Measurements from ENCODE around the gene CNPY3.

The CNPY3 gene

GRCh38 chr6:42961020-42961470 lies 31.8 kb downstream of the CNPY3 start:
- DNase-seq: no peak

GRCh38 chr6:42962096-42962495 lies 32.8 kb downstream of the CNPY3 start:
- no peak for DNase-seq

- DNase-seq: no peak
These were observed 33.4 kb downstream of the CNPY3 start for GRCh38 chr6:42962502-42963178.

GRCh38 chr6:42963179-42963854 lies 34.0 kb downstream of the CNPY3 start:
- DNase-seq: no peak

- DNase-seq: peak; percentile 33 to 60
These were observed 34.8 kb downstream of the CNPY3 start for GRCh38 chr6:42963855-42964605.

- DNase-seq: peak; percentile 26 to 50
These were observed 37.3 kb downstream of the CNPY3 start for GRCh38 chr6:42966571-42966970.

- no peak for DNase-seq
These were observed 37.9 kb downstream of the CNPY3 start for GRCh38 chr6:42967228-42967627.

GRCh38 chr6:42968126-42968701 lies 38.9 kb downstream of the CNPY3 start:
- no peak for DNase-seq

GRCh38 chr6:42968783-42969182 lies 39.5 kb downstream of the CNPY3 start:
- no peak for DNase-seq

- DNase-seq: peak in 1 of 2 donors; percentile 17
These were observed 40.2 kb downstream of the CNPY3 start for GRCh38 chr6:42969431-42969830.

- DNase-seq: no peak
These were observed 40.7 kb downstream of the CNPY3 start for GRCh38 chr6:42969934-42970333.

- peak in 1 of 2 donors; percentile 17 for DNase-seq
These were observed 41.8 kb downstream of the CNPY3 start for GRCh38 chr6:42970871-42971612.

- DNase-seq: no peak
These were observed 42.6 kb downstream of the CNPY3 start for GRCh38 chr6:42971746-42972327.

- peak; percentile 52 to 92 for DNase-seq
These were observed 44.6 kb downstream of the CNPY3 start for GRCh38 chr6:42973926-42974325.

GRCh38 chr6:42974919-42975505 lies 45.7 kb downstream of the CNPY3 start:
- DNase-seq: no peak

- DNase-seq: peak; percentile 37 to 40
These were observed 49.2 kb downstream of the CNPY3 start for GRCh38 chr6:42978487-42978838.

- peak; percentile 74 to 82 for DNase-seq
These were observed 49.7 kb downstream of the CNPY3 start, which contains the start of gene PEX6 for GRCh38 chr6:42978839-42979522. TSS of gene PEX6 (minus strand) at chr6:42979181. CDS start at chr6:42979150, 31 bp downstream.

GRCh38 chr6:42979523-42980177 lies 50.4 kb downstream of the CNPY3 start:
- no peak for DNase-seq

GRCh38 chr6:42981836-42982235 lies 52.6 kb downstream of the CNPY3 start:
- DNase-seq: no peak

Data from inflammatory macrophage treated with lipopolysaccharide for 1 hour (primary cell).